KBM-7 (cell line): Measurements from ENCODE around the gene FAP.

Experiments used
- DNase-seq: peaks from one replicate; pipeline ENCODE4 v3.0.0-alpha.2; 2015
- in situ Hi-C: fragments of 300-500 bp; cut with MboI; formaldehyde crosslinking; loops from 2 replicates; pipeline ENCODE4 v1.14.3; 2020; ENCODE audit warnings: low sequenced_read_pairs, low pct_unique_long_range_greater_than_20kb, mixed read lengths

The FAP gene

GRCh38 chr2:162243294-162243693 is at the start of gene FAP:
Gene FAP (minus strand): TSS chr2:162243445. CDS start chr2:162243327, 118 bp downstream.
- no peak for DNase-seq
- in situ Hi-C loops, result no loop called here

DNA sequence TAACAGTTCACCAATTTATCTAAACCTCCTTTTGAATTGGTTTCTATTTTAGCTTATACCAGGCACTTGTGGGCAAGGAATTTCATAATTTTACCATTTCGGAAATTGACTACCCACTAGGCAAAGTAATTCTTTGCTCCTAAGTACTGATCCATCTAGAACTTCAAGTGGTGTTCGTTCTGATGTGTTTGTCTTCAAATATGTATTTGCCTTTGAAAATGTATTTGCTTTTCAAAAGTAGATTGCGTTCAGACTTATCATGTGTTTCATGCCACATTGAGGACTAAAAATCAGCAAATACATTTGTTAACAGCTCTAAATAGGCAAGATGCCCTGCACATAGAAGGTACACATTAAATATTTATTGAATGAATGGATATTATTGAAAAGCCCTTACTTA is 48.5 kb upstream of the FAP start:
- DNase-seq, result no peak
- in situ Hi-C loops, result no loop called here

- in situ Hi-C loops, result no loop called here
- no peak for DNase-seq
Measured at GRCh38 chr2:162282765-162283425, 39.6 kb upstream of the FAP start.

GRCh38 chr2:162280654-162281053 is 37.4 kb upstream of the FAP start:
- in situ Hi-C loops, result no loop called here
- DNase-seq, result no peak

DNA sequence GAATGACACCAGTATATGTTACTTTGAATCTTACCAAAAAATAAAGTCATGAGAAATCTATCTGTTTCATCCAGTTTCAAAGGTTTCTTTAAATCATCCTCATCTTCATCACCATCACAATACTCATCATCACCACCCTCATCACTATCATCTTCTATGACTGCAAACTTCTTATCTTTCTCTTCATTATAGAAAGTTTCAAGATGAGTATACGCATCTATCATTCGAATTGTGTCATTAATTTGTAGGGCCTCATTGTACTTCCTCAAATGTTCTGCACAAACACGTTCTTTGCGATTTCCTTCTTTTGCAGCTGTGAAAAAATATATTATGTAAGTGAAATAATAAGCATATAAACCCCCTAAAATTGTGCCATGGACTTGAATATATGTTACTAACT is 34.1 kb upstream of the FAP start:
- in situ Hi-C loops, result no loop called here
- no peak for DNase-seq

DNA sequence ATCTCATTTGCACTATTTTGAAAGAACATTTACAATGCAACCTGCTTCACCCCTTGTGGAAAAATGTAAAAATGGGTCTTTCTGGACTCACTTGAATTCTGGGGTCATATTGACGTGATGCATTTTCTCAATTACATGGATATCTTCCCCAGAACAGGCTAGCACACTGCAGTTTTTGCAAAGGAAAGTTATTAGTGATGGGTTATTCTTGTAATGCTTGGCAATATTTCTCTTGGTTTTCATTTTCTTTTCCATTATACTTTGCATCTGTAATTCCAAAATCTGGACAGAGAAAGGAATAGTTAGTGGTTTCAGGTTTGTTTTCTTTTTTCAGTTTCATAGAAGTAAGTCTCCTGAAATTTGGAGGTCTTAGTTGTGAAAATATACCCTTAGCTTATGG is 24.8 kb upstream of the FAP start:
- in situ Hi-C loops, result no loop called here
- no peak for DNase-seq

GRCh38 chr2:162267496-162267895 is 24.3 kb upstream of the FAP start:
- no peak for DNase-seq
- in situ Hi-C loops, result no loop called here

DNA sequence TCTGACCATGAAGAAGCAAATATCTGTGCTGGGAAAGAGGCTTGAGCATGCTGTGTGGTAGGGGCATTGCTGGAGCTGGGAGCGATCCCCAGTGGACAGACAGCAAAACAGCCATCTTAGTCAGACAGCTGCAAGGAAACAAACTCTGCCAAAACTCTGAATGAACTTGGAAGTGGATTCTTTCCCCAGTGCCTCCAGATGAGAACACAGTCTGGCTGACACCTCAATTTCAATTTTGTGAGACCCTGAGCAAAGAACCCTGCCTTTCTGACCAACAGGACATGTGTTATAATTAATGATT is 23.2 kb upstream of the FAP start:
- in situ Hi-C loops, result no loop called here
- DNase-seq, result no peak

- DNase-seq, result no peak
- in situ Hi-C loops, result no loop called here
Measured at GRCh38 chr2:162265666-162266459, 22.6 kb upstream of the FAP start.

- in situ Hi-C loops, result no loop called here
- DNase-seq, result peak; percentile 23
Measured at GRCh38 chr2:162261032-162261945, 18.0 kb upstream of the FAP start.

- in situ Hi-C loops, result no loop called here
- no peak for DNase-seq
Measured at GRCh38 chr2:162258686-162259085, 15.4 kb upstream of the FAP start.

GRCh38 chr2:162258169-162258568 is 14.9 kb upstream of the FAP start:
- in situ Hi-C loops, result no loop called here
- DNase-seq, result no peak

GRCh38 chr2:162257425-162257824 is 14.2 kb upstream of the FAP start:
- DNase-seq, result no peak
- in situ Hi-C loops, result no loop called here

GRCh38 chr2:162256591-162256991 is 13.3 kb upstream of the FAP start:
- no peak for DNase-seq
- in situ Hi-C loops, result no loop called here

- DNase-seq, result no peak
- in situ Hi-C loops, result no loop called here
Measured at GRCh38 chr2:162254236-162254871, 11.1 kb upstream of the FAP start.

- in situ Hi-C loops, result no loop called here
- no peak for DNase-seq
Measured at GRCh38 chr2:162253435-162253834, 10.2 kb upstream of the FAP start.

- no peak for DNase-seq
- in situ Hi-C loops, result no loop called here
Measured at GRCh38 chr2:162252153-162252552, 8.9 kb upstream of the FAP start.

- in situ Hi-C loops, result no loop called here
- DNase-seq, result no peak
Measured at GRCh38 chr2:162245781-162246180, 2.5 kb upstream of the FAP start.

- in situ Hi-C loops, result no loop called here
Measured at GRCh38 chr2:162245061-162245460, 1.8 kb upstream of the FAP start.

More at GRCh38 chr2:162245061-162245460, 1.8 kb upstream of the FAP start:
- DNase-seq, result no peak
